Activated CD4-positive, alpha-beta T cell treated with anti-CD3 and anti-CD28 coated beads, Interleukin-2, amount 50 U/mL, for 4 hours (primary cell): ENCODE measurements around the gene GJD3.

Source experiments
- DNase-seq, 2 experiments: peaks; one replicate each; pipeline ENCODE4 v3.0.0-alpha.2; 2020

Gene GJD3

DNA sequence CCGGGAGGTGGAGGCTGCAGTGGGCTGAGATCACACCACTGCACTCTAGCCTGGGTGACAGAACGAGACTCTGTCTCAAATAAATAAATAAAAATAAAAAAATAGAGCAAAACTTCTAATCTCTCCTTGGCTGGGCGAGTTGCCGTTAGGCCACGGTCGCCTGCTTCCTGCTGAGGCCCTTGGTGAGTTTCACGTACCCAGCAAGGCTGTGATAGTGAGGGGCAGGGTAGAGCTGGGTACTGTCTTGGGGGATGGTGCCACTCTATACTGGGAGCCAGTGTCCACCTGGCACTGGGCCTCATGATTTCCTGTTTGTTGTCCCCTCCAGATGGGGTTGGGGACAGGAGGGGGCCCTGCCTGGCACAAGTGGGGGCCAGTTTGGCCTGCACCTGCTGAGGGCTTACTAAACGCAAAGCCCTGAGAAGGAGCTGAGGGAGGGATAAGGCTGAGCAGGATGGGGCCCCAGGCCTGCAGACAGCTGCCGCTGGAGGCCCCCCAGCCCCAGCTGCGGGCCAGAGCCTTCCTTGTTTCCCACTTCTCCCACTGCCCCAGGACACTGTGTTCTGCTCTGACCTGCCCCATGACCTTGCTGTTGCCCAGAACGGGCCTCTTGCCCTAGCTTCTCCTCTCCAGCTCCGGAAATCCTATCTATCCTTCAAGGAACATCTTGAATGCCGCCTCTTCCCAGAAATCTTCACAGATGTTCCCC is 25.4 kb downstream of the GJD3 start:
- DNase-seq, result no peak

DNA sequence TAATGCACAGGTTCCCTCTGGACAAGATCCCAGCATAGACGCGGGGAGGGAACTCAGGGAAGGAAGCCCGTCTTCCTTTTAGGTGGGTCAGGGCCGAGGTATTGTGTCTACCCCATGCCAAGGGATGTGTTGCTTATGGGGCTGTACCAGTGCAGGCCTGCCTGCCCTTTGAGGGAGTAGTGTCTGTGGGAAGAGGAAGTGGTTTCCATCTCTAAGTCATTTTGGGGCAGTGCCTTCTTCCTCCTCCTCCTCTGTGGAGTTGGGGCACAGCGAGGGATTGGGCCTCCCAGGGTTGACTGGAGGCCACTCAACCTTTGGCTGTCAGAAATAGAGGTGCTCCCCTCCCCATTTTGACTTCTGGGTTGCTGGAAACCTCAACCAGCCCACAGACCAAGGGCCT is 26.5 kb downstream of the GJD3 start:
- DNase-seq, result no peak

DNA sequence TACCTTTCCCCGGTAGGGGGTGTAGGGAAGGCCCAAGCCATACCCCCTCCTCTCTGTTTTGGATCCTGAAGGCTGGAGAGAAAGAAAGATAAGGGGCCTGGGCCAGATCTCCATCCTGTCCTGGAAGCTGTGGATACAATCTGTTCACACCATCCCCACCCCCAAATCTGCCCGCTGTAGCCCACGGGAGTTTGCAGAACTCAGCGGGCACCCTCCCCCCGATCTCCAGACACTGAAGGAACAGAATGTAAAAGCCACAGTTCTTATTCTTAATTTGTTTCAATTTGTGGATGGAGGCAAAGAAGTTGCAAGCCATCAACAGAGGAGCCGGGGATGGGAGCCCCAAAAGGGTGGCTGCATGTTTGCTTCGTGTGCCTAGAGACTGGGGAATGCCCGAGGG is 27.2 kb downstream of the GJD3 start:
- no peak for DNase-seq

DNA sequence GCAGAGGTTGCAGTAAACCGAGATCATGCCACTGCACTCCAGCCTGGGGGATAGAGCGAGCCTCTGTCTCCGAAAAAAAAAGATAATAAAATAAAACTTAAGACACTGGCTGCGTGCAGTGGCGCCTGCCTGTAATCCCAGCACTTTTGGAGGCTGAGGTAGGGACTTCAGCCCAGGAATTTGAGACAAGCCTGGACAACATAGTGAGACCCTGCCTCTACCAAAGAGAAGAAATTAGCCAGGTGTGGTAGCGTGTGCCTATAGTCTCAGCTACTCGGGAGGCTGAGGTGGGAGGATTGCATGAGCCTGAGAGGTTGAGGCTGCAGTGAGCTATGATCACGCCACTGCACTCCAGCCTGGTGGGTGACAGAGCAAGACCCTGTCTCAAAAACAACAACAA is 28.9 kb downstream of the GJD3 start:
- DNase-seq, result no peak

- no peak for DNase-seq
Observed at GRCh38 chr17:40333781-40334448, 30.6 kb downstream of the GJD3 start.

DNA sequence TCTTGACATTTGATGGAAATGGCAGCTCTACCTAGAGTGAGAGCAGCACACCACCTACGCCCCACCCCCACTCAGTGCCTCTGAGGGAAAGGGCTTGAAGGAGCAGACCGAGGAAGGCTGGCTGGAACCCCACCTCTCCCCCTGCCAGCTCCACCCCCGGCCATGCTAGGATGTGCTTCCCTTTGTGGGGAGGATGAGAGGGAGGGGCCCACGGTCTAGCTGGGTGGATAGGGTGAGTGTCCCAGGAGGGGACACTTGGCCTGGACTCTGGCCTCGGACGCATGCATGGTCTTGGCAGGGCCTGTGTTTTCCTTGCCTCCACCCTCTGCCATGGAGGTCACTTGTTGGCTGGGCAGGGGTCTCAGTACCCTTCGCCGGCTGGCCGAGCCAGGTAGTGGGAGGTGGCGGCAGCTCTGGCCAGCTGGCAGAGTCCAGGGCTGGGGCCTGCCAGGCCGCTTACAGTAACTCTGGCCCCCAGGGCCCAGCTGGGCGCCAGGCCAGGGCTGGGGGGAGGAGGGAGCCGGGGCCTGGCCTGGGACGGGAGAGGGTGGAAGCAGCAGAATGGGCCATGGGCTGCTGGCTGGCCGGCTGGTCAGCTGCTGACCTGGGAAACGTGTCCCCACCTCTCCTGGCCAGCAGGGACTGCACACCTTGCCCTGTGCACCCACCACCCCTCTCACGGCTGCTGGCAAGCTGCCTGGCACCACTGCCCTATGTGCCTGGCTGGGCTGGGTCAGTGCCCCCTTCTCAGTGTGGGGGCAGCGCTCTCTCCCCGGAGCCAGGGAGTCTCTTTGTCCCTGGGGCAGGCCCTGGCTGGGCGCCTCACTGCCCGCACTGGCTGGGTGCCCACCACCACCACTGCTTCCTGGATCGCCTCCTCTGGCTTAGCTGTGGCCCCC is 32.5 kb downstream of the GJD3 start:
- DNase-seq, result no peak

DNA sequence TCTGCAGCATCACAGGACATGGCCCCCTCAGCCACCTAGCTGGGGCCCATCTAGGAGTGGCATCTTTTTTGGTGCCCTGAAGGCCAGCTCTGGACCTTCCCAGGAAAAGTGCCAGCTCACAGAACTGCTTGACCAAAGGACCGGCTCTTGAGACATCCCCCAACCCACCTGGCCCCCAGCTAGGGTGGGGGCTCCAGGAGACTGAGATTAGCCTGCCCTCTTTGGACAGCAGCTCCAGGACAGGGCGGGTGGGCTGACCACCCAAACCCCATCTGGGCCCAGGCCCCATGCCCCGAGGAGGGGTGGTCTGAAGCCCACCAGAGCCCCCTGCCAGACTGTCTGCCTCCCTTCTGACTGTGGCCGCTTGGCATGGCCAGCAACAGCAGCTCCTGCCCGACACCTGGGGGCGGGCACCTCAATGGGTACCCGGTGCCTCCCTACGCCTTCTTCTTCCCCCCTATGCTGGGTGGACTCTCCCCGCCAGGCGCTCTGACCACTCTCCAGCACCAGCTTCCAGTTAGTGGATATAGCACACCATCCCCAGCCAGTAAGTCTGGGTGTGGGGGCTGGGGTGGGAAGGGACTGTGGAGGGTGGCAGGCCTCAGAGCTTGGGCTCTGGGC is 33.6 kb downstream of the GJD3 start:
- DNase-seq, result no peak

- no peak for DNase-seq
Observed at GRCh38 chr17:40329839-40330794, 34.4 kb downstream of the GJD3 start.

- no peak for DNase-seq
Observed at GRCh38 chr17:40328386-40328766, 36.2 kb downstream of the GJD3 start.

DNA sequence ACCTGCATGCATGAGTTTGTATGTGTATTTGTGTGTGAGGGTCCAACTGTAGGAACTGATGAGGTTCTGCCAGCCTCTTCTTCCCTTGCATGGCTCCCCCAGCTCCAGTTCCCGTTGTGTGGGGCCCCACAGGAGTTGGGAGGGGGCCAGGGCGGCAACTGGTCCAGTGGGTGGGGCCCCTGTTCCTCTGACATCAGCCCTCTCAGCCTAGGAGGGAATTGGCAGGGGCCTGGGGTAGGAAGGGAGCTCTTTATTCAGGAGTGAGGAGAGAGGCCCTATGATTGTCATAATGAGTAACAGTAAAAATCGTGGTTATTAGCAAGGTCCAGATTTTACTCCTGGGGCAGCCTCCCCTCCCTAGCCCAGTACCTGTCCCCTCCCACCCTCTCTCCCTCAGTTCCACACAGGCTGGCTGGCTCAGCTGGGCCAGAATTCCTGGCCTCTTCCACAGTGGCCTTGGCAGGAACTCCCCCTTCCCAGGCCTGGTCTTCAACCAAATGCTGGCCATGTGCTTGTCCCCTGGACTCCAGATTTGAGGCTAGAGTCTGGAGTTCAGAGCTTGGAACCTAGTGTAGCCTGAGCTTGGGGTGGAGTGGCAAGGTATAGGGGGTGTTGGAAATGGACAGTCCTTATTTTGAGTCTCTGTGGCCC is 36.7 kb downstream of the GJD3 start:
- DNase-seq, result no peak

- no peak for DNase-seq
Observed at GRCh38 chr17:40327244-40327729, 37.2 kb downstream of the GJD3 start.

DNA sequence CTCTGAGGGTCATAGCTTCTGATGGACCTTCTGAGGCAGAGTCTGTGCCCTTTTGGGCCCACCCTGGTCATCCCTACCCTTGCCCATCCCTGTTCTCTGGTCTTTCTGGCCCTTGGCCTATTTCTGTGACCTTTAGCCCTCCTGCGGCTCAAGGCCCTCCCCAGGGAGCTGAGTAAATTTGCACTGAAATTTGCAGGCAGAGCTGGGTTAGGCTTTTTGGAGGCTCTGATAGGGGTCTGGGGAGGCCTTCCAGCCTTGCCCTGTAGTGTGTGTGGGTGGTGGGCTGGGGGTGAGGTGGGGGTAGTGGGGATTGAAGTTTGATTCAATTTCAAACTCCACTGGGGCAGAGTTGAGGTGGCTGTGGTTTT is 37.7 kb downstream of the GJD3 start:
- no peak for DNase-seq

GRCh38 chr17:40326014-40326831 is 38.3 kb downstream of the GJD3 start:
- DNase-seq, result peak; percentile 42 to 52

GRCh38 chr17:40325156-40326013 is 39.2 kb downstream of the GJD3 start:
- DNase-seq, result no peak

- DNase-seq, result peak; percentile 58 to 67
Observed at GRCh38 chr17:40323391-40324381, 40.9 kb downstream of the GJD3 start.

DNA sequence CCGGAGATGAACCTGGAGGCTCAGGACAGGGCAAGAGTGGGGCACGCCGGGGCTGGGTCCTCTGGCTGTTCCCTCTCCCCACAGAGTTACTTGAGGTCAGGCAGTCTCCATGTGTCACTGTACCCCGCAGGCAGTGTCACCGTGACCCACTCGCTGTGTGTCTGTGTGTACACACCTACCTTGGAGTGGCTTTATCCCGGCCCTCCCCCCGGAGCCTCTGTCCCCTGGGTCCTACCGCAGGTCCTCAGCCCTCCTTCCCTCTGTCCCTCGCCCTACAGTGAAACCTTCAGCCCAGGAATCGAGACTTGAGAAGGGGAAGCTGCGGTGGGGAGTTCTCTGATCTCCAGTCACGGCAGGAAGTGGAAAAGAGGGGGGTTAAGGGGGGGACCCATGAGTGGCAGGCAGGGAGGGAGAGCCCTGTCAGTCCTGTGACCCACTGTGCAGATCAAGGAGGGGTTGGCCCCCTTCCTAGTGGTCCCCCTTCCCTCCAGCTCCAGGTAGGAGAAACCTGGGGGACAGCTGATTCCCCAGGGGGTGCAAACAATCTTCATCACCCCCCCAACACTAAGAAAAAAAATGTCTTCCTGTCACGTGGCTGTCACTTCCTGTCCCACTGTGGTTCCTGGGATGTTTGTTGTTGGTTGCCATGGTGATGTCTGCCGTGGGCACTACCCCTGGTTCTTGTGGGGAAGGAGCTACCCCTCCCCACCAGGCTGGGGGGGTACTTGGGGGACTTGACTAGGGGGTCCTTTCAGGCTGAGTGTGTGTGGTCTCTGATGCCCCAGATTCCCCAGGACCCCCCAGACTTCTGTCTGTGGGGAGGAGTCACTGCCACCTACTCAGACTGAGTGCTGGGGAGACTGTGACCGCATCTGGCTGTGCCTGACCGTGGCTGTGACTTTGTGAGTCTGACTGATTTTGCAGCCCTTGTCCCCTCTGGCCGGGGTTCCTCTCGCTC is 41.9 kb downstream of the GJD3 start:
- DNase-seq, result peak; percentile 75 to 78

DNA sequence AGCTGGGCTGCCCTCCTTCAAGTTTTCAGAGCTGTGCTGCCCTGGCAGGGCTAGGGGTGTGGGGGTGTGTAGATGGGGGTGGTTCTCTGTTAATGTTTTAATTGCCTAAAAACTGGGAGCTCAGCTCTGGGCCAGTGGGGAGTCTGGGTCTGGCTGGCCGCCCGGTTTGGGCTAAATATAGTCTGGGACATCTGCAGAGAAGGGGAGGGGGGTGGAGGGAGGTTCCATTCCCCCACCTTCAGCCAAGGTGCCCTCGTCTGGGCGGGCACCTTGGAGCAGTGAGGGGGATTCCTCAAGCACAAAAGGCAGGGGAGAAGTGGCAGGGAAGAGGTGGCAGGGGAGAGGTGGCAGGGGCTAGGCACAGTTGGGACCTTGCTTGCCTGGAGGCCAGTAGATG is 42.6 kb downstream of the GJD3 start:
- DNase-seq, result no peak
